Glutamatergic neuron (in vitro differentiated cells): ENCODE data around the gene MATN4. TPM values are rescaled to one million over a fixed set of nuclear protein-coding genes. Genes with fewer than 3 reads are reported as not detected.

Source experiments
- DNase-seq: peaks from one replicate; pipeline ENCODE4 v3.0.0; 2022
- H3K27ac Mint-ChIP-seq: one replicate; pipeline ENCODE4 v1.8.0; 2020; ENCODE audit warnings: mild to moderate bottlenecking, mixed read lengths, inconsistent platforms; ENCODE audit not compliant: unreplicated experiment
- H3K27me3 Mint-ChIP-seq: one replicate; pipeline ENCODE4 v1.8.0; 2020; ENCODE audit warnings: mild to moderate bottlenecking, moderate library complexity, mixed read lengths, inconsistent platforms; ENCODE audit not compliant: unreplicated experiment
- H3K36me3 Mint-ChIP-seq: one replicate; pipeline ENCODE4 v1.8.0; 2020; ENCODE audit warnings: mild to moderate bottlenecking, mixed read lengths, inconsistent platforms; ENCODE audit not compliant: unreplicated experiment
- H3K4me1 Mint-ChIP-seq: one replicate; pipeline ENCODE4 v1.8.0; 2020; ENCODE audit warnings: mild to moderate bottlenecking, low read depth, mixed read lengths, inconsistent platforms; ENCODE audit not compliant: unreplicated experiment
- H3K4me3 Mint-ChIP-seq: one replicate; pipeline ENCODE4 v1.8.0; 2020; ENCODE audit warnings: mild to moderate bottlenecking, mixed read lengths, inconsistent platforms; ENCODE audit not compliant: unreplicated experiment
- H3K9me3 Mint-ChIP-seq: one replicate; pipeline ENCODE4 v1.8.0; 2020; ENCODE audit warnings: mild to moderate bottlenecking, moderate library complexity, mixed read lengths, inconsistent platforms; ENCODE audit not compliant: unreplicated experiment
- total RNA-seq: library from RNA; stranded (reverse); fragmentation: NEBNext Ultra II Directional; extraction: Animal tissue kit (Norgen Biotek cat#: 25700); gene quantifications from one replicate; pipeline ENCODE4 v1.2.1, GENCODE V29; 2021; ENCODE audit not compliant: unreplicated experiment
- TF ChIP-seq, protein P1 (sequence below): fragments of 200-600 bp; sonication (generic); IDR thresholded peaks from one replicate; pipeline ENCODE4 v1.5.0; 2021; ENCODE audit not compliant: partially characterized antibody, unreplicated experiment

MATN4 gene
- total RNA-seq, 1 donor from 2014 or later = not detected

GRCh38 chr20:45269056-45269455 lies 39.0 kb downstream of the MATN4 start:
- TF ChIP-seq, protein P1, sequence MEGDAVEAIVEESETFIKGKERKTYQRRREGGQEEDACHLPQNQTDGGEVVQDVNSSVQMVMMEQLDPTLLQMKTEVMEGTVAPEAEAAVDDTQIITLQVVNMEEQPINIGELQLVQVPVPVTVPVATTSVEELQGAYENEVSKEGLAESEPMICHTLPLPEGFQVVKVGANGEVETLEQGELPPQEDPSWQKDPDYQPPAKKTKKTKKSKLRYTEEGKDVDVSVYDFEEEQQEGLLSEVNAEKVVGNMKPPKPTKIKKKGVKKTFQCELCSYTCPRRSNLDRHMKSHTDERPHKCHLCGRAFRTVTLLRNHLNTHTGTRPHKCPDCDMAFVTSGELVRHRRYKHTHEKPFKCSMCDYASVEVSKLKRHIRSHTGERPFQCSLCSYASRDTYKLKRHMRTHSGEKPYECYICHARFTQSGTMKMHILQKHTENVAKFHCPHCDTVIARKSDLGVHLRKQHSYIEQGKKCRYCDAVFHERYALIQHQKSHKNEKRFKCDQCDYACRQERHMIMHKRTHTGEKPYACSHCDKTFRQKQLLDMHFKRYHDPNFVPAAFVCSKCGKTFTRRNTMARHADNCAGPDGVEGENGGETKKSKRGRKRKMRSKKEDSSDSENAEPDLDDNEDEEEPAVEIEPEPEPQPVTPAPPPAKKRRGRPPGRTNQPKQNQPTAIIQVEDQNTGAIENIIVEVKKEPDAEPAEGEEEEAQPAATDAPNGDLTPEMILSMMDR = no peak
- Mint-ChIP-seq H3K27me3 (peaks cover 3% of the 10 kb centered on the region), H3K4me1 (peaks cover 3% of the 10 kb centered on the region), H3K36me3 (peaks cover 6% of the 10 kb centered on the region), H3K27ac (no peak overlapping the region), H3K9me3 (no peaks in the 10 kb centered on the region), H3K4me3 (no peak overlapping the region)
- no peak for DNase-seq

DNA sequence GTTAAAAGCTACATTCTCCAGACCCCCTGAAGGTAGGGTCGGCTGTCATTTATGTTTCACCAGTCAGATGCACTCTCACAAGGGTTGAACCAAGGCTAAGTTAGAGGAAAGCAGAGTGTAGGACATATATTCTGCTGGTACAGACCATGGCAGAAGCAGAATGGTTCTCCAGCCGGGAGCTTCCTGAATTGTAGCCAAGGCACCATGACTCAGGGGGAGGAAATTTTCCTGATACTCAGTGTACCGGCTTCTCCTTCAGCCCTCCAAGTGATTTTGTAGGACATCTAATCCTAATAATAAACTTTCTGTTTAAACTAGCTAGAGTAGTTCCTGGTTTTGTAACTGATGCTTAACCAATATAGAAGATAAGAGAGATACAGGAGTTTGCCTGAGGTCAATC lies 39.6 kb downstream of the MATN4 start:
- TF ChIP-seq, protein P1 = no peak
- no peak overlapping the region for H3K27ac Mint-ChIP-seq
- H3K9me3 Mint-ChIP-seq = no peaks in the 10 kb centered on the region
- no peak for DNase-seq
- peaks cover 3% of the 10 kb centered on the region for H3K27me3 Mint-ChIP-seq
- no peak overlapping the region for H3K4me3 Mint-ChIP-seq
- H3K36me3 Mint-ChIP-seq = peaks cover 6% of the 10 kb centered on the region
- peaks cover 1% of the 10 kb centered on the region for H3K4me1 Mint-ChIP-seq

DNA sequence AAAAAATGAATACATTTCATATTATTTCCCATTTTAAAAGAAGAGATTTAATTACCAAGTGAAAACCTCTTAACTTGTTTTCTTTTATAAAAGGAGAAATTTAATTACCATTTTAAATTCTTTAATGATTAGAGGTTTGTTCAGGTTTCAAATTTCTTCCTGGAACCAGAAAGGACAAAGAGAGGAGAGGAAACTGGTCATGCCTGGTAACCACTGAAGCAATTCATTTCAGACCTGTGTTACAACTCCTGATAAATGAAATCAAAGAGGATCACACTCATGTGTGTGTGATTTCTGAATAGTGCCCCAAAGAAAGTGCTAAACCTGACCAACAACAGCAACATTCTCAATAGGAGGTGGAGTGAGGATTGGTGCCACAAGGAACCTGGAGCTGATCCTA lies 41.1 kb downstream of the MATN4 start:
- H3K27ac Mint-ChIP-seq = no peak overlapping the region
- H3K9me3 Mint-ChIP-seq = no peaks in the 10 kb centered on the region
- H3K4me1 Mint-ChIP-seq = no peaks in the 10 kb centered on the region
- TF ChIP-seq, protein P1 = no peak
- no peak for DNase-seq
- peaks cover 3% of the 10 kb centered on the region for H3K27me3 Mint-ChIP-seq
- H3K36me3 Mint-ChIP-seq = no peaks in the 10 kb centered on the region
- H3K4me3 Mint-ChIP-seq = no peak overlapping the region

GRCh38 chr20:45263556-45264266 lies 44.4 kb downstream of the MATN4 start:
- no peaks in the 10 kb centered on the region for H3K36me3 Mint-ChIP-seq
- H3K27ac Mint-ChIP-seq = no peak overlapping the region
- DNase-seq = no peak
- no peaks in the 10 kb centered on the region for H3K4me1 Mint-ChIP-seq
- H3K27me3 Mint-ChIP-seq = peaks cover 1% of the 10 kb centered on the region
- TF ChIP-seq, protein P1 = no peak
- H3K4me3 Mint-ChIP-seq = no peak overlapping the region
- H3K9me3 Mint-ChIP-seq = no peaks in the 10 kb centered on the region

DNA sequence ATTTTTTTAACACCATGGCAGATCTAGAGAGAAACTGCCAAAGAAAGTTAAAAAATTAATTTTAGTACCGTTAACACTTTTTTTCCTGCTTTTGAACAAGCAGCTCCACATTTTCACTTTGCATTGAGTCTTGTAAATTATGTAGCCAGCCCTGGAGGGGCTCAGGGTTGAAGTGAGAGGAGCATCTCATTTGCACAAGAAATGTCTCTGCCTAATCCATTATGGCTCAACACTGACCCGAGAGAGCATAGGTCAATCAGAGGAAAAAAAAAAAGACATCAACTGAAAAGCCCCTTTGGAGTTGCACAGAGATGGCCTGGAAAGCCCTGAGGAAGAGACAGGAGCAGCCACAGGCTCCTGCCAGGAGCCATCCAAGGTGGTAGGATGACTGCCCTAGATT lies 49.4 kb downstream of the MATN4 start:
- no peak for DNase-seq
- Mint-ChIP-seq H3K4me3 (no peak overlapping the region), H3K27ac (no peak overlapping the region)

More for the DNA sequence above, 49.4 kb downstream of the MATN4 start:
- H3K27me3 Mint-ChIP-seq = no peaks in the 10 kb centered on the region
- H3K4me1 Mint-ChIP-seq = no peaks in the 10 kb centered on the region
- TF ChIP-seq, protein P1 = no peak
- no peaks in the 10 kb centered on the region for H3K36me3 Mint-ChIP-seq
- H3K9me3 Mint-ChIP-seq = no peaks in the 10 kb centered on the region
